Stimulated activated naive CD8-positive, alpha-beta T cell treated with anti-CD3 and anti-CD28 coated beads, Interleukin-15, Interleukin-2, amounts not matched to agents 100 U/mL and 50 U/mL, for 24 hours (primary cell): ENCODE measurements around the gene APP.
"Not testable (repeated sequence)": the region's sequence is repeated elsewhere in the genome, so short reads cannot be mapped to it uniquely, and the experiment has no call there.

ENCODE experiments used
- ATAC-seq: fragments of 150-1000 bp; cut with Tn5 transposase; one replicate; pipeline ENCODE4 v1.10.0; 2021
- DNase-seq: peaks from one replicate; pipeline ENCODE4 v3.0.0; 2021

APP gene

DNA sequence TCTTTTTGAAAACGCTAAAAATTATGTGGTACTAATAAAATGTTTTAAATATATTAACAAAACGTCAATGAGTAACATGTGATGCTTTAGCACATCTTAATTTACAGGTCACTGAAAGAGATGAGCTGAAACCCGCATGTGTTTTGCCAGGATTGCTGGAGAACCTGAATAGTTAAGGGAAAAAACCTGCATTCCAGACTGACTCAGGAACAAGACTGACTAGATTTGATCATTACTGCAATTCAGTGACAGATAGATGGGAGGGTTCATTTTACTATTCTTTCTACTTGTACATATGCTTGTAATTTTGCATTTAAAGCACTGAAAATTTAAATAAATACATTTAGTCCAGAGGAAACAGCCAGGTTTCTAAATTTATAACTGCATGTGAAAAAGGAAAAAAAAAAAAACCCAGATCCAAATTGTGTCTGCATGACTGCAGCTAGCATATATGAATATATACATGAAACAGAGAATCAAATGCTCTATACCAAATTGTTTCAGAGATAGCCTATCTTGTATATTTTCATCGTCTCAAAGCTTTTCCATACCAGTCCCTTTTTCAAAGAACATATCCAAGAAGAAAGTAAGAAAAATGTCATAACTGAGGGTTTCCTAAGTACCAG, 71.7 kb downstream of the APP start:
- ATAC-seq (no peak), DNase-seq (no peak)

DNA sequence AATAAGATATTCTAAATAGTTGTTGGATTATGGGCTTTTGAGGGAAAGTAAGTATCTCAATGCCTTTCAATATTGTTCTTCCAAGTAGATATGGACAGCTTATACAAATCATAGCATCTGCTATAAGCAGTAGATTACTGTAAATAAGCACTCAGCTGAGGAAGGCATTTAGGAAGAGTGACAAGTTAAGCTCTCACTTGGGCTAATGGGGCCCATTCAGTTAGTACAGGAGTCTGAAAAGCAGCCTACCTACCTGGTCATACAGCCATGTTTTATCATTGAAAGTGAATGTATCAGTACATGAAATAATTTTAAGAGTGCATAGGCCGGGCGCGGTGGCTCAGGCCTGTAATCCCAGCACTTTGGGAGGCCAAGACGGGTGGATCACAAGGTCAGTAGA, 73.1 kb downstream of the APP start:
- no peak for ATAC-seq
- no peak for DNase-seq

DNA sequence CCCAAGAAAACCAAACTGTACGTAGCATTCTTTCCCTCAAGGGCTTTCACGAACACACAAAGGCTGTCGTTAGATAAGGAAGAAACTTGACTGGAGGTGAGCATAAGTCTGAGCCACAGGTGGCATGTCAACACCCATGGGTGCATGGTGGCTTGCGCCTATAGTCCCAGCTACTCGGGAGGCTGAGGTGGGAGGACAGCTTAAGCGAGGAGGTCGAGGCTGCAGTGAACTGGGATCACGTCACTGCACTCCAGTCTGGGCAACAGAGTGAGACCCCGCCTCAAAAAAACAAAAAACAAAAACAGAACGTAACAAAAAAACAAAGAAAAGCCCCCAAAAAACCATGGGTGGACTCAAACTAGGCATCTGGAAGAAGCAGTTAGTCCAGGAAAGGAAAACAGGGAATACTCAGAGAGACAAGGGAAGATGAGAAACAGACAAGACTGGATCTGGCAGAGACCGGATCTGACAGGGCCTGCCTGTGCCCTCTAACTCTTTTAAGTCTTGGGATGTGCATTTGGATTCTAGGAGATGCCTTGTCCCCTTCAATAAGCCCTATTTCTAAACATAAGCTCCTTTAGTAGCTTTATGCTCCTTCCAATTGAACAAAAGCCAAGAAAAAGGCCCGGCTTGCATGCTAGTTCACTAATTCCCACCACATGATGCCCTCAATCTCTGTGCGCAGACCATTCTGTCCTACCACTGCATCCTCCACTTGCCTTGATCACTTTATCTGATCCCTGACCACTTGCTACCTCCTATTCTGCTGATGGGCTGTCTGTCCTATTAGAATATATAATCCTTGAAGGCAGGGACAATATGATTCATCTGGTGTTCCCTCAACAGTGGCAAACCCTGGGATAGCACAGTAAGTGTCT, 73.8 kb downstream of the APP start:
- no peak for ATAC-seq

DNA sequence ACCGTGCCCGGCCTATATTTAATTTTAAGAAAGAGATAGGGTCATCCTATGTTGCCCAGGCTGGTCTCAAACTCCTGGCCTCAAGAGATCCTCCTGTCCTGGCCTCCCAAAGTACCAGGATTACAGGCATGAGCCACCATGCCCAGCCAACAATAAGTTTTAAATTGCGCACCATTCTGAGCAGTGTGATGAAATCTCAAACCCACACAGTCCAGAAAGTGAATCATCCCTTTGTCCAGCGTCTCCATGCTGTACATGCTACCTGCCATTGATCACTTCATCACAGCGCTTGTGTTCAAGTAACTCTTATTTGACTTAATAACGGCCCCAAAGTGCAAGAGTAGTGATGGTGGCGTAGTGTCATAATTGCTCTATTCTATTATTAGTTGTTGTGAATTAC, 75.4 kb downstream of the APP start:
- ATAC-seq (no peak), DNase-seq (no peak)

More for the DNA sequence above, 73.8 kb downstream of the APP start:
- DNase-seq: no peak

DNA sequence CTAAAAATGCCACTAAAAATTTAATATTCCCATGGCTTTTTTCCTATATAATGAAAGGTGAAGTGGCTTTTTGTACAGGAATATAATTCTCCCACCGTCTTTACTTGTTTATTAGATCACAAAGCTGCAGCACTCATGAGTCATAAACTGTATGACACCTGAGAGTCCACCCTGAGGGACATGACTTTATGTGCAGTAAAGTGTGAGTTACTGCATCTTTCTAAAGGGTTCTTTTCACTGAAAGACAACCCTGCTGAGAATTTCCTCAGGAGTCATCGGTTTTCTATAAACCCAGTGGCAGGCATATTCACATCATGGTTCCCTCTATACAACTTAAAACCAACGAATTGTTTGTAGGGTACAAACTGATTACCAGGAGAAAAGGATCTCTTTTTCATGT, 77.4 kb downstream of the APP start:
- DNase-seq (no peak), ATAC-seq (no peak)

DNA sequence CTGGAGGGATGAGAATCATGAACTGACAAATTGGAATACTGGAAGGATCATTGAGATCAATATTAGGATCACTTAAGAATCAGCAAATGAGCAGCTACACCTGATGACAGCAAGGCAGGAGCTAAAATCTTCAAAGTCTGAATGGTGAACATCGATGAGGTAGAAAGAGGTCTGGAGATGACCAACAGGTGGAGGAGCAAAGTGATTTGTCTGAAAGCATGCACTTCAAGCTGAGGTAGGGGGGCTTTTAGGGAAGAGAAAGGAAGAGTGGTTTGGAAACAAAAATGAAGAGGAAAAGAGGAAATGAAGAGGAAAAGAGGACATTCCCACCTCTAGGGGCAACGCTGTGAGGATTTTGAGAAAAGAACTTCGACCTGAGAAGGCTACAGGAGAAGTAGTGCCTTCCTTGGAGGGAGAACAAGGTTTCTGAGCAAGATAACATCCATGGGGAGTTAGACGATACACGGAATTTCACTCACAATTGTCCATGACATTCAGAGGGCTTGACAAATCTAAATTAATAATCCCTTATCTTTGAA, 79.0 kb downstream of the APP start:
- ATAC-seq (no peak), DNase-seq (no peak)

DNA sequence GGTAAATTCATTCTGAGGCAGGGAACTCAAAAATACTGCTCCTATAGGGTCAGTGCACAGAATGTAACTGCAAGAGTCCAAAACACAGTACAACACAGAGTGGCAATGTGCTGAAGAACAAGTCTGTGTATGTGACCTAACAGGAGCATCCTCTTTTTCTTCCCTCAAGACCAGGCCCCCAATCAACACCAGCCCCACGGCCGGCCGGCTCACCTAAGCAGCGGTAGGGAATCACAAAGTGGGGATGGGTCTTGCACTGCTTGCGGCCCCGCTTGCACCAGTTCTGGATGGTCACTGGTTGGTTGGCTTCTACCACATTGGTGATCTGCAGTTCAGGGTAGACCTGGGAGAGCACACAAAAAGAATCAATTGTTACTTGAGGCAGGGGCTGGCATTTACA, 80.8 kb downstream of the APP start:
- DNase-seq: no peak
- no peak for ATAC-seq

DNA sequence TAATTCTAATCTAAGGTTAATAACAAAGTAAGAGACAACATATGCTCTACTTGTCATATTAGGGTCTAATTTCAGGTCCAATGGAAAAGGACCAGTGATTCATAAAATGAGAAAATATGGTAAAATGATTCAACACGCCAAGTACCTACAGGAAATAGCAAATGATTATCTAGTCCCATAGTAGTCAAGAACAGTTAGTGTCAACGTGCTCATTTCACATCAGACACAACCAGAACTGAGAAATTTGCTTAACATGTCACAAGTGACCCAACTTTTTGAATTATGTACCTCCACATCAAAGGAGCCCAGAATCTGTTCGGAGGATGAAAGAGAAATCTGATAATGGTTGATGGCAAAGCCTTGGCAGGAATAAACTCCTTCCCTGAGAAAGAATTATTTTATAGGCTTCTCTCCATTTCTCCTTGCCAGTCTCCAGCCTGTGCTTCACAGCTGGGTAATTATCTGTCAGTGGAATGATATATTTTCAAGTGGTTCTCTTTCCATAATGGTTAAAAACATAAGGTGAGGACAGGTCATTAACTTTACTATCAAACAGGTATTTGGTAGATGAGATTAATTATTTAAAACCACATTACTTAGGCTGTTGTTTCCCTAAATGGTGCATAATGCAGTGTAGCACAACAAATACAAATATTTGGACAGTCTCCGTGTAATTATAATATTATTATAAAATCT, 83.2 kb downstream of the APP start:
- no peak for ATAC-seq
- DNase-seq: no peak

DNA sequence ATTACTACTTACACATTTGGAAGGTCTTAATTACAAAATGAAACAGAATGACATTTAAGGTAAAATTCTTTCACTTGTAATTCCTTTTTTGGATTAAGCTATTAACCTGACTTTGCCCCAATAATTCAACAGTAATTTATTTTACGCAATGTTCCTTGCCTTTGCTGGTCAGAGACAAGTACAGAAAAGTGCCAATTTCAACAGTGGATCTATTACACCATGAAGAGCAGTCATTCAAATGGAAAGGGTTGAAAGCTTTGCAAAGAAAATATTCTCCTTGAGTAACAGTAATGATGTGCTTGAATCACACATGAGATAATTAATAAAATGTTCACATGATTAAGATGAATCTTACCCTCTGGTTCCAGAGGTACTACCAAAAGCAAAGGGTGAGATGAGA, 84.7 kb downstream of the APP start:
- ATAC-seq (no peak), DNase-seq (no peak)

DNA sequence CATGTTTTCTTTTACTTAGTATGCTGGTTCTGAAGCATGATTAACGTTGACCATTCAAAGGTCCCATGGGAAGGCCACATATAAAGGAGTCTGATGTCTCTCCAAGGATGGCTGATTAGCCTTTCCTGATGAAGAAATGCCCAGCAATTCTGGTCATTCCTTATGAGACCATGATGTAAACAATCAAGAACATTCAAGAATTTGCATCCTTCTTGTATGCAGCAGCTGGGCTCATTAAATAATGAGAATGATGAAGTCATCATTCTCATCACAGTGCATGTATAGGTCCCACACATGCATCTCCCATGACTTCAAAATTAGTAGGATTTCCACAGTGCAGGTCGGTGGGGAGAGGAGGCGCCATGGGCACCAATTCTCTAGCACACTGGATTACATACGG, 85.4 kb downstream of the APP start:
- ATAC-seq (no peak), DNase-seq (no peak)

DNA sequence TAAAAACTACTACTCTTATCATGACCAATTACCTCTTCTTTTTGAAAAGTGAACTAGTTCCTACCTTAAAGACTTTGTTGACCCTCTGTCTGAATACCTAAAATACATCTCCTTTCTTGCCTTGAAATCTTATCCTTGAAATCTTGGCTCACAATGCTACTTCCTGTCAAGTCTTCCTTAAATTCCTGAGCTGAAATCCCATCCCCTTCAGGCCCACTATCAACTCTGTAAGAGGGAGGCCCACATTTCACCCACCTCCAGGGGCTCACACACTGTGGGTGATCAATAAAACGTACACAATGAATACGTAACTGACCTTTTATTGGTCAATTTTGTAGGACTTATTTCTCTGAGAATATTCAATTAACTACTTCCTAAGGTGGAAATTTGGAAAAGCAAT, 88.0 kb downstream of the APP start:
- ATAC-seq: no peak
- no peak for DNase-seq

DNA sequence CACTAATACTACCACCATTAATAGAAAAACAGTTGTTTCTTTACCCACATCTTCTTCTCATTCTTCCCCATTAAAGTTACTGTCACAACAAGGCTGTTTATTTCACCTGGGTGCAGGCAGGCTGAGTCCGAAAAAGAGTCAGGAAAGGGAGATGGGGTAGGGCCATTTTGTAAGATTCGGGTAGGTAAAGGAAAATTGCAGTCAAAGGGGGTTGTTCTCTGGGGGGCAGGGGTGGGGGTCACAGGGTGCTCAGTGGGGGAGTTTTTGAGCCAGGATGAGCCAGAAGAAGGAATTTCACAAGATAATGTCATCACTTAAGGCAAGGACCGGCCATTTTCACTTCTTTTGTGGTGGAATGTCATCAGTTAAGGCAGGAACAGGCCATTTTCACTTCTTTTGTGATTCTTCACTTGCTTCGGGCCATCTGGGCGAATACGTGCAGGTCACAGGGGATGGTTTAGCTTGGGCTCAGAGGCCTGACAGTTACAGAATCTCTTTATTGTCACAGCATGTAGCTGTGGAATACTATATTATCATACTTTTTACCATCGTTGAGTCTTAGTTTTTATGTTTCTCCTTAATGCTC, 89.3 kb downstream of the APP start:
- not testable (repeated sequence) for ATAC-seq, DNase-seq

DNA sequence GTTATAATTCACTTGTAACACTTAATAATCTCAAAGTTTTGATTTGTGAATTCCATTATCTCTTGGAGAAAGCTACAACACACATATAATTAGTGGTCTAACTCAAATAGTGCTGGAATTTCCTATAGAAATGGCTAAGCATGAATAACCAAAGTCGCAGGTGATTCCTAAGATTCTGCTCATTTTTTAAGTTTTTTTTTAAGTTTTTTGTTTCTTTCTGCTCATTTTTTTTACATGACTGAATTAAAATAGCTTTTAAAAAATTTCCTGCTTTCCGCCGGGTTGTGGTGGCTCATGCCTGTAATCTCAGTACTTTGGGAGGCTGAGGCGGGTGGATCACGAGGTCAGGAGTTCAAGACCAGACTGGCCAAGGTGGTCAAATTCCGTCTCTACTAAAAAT, 90.4 kb downstream of the APP start:
- ATAC-seq: no peak
- no peak for DNase-seq

DNA sequence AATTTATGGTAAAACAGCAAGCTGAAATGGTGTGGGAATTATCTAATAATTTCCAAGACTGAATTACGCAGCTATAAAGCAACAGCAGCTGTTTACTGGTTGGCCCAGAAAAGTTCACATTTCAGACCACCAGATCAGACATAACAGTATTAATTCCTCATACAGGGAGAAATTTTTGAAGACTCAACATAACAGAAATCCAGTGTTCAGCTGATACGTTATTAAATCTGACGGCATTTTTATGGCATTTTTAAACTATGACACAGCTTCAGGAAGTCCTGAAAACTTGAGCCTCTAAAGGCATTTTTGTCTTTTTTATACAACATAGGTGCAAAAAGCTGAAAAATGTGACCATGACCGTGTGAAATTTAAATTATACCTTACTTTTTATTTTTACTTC, 91.2 kb downstream of the APP start:
- ATAC-seq (no peak), DNase-seq (no peak)

DNA sequence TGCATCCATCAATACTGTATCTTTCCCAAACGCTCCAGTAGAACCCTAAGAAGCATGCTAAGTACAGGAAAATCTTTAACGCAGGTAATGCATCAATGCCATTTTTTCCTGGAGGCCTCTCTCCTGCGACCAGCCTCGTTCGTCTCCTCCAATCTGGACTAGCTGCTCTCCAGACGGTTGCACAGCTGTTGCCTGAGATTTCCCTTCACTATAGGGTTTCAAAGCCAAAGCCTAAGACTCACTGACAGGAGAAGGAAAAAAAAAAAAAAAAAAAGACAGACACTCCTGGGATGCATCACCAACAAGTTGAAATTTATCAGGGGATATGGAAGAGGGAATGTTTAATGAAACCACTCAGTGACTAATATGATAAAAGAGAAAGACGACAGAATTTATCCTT, 93.0 kb downstream of the APP start:
- ATAC-seq (no peak), DNase-seq (no peak)

DNA sequence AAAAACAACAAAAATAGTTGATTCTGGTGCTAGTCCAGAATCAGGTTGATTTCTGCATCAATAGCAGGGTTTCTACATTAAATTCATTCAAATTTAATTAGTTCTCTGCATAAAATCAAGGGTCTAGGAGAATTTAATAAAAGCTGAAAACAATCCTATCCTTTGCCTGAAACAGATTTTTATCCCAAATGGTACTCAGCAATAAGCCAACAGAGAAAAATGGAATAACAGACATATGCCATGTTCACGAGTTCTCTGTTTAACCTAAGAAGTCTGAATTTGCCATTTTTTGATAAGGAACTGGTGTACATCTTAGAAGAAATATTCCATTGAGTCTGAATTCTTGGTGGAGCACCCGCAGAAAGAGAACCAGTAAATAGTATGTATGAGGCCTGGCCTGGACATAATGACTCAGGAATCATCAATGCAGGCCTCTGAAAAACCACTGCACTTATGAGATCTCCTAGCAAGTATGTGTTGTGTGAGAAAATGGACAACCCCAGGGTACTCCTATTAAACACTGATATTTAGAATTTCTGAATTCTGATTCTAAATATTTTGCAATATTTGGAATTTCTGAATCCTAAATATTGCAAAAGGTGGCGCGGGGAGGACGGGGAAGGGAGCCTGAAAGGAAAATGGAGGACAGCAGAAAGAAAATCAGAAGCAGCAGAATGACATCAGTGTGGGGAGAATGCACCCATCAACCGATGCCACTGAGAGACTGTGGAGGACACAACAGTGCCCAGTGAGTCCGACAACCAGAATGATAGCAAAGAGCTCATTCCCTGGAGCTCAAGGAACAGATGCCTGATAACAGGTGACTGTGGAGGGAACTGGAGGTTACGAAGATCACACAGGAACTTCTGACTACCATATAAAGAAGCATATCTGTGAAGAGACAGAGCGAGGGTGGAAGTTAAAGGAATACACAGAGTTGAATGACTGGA, 97.6 kb downstream of the APP start:
- DNase-seq: no peak
- ATAC-seq: no peak

DNA sequence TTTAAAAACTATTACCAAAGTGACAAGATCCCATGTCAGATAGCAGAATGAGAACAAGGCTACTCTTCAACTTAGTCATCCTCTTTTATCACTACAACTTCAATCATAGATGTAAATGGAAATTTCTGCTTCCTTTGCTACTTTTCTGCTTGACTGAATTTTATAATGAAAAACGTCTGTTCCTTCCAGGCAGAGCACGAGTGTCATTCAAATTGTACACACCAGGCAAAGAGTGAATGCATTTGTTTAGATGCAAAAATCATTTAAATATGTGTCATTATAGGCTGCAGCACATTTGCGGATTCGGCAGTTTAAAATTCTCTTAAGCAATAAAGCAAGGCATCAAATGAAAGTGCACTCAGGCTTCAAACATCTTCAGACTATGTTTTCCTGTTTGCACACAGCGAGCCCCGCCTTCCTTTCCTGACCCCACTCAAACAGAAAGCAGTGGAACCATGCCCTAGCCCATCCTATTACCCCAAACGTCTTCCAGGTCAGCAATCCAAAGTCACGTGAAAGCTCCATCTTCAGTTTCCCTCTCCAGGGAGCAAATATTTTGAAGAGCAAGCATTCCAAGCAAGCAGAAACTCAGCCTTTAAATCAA, 99.6 kb downstream of the APP start:
- DNase-seq: no peak

DNA sequence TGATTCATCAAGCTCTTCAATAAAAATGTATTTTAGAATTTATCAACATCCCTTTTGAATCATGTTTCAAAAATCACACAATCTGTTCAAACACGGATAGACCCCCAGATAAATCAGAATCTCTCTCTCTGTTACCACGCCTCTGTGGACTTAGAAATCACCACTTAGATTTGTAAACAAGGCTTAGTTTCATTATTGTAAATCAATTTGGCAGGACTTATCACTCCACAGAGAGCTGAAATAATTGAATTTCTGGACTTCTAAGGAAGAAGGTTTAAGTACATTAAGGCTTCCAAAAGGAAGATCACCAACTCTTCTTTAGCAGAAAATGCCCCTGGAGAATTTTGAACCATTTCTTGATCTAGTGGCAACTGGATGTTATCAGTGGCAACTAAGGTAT, 100.4 kb downstream of the APP start:
- no peak for ATAC-seq
- DNase-seq: no peak

More for the DNA sequence above, 99.6 kb downstream of the APP start:
- peak; percentile 45 for ATAC-seq

DNA sequence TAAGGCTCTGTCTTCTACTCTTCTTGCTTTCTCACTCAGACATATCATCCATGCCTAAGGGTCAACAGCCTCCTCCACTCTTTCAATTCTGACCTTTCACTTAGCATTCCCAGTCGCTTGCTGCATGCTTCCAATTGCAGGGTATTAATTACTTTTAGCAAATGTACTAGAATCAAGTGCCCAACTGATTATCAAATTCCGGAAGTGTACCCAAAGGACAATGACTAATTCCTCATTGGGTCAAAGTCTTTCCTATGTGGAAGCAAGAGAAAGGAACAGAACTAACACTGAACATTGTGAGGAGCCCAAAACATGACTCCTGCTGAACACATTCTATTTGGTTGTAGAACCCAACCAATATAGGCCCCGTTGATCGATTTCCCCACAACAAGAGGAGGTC, 101.8 kb downstream of the APP start:
- DNase-seq (no peak), ATAC-seq (no peak)

DNA sequence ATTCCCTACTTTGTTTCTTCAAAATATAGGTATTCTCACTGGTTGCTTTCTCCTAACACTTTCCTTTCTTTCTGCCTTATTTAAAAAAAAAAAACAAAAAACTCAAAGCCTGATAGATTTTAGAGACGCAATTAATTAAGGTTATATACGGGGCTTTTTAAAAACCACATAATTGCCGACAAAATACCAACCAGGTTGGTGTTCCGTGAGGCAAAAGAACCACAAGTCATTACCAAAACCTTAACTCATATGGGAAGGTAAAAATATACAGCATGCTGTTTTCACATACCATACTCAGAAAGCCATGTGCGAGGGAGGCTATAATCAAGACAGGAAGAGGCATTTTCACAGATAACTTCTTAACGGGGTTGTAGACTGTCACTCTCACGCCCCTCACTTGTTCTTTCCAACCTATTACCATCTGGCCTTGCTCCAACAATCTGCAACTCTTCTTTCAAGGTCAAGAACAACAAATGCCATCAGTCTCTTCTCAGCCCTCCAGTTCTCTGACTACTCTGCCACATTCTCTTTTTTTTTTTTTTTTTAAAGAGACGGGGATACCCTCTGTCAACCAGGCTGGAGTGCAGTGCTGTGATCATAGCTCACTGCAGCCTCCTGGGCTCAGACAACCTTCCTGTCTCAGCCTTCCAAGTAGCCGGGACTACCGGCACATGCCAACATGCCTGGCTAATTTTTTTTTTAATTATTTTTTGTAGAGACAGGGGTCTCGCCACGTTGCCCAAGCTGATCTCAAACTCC, 102.6 kb downstream of the APP start:
- DNase-seq (no peak), ATAC-seq (no peak)
